HepG2 (cell line): ENCODE data around the gene ITGA6. TPM values are rescaled to one million over a fixed set of nuclear protein-coding genes. Genes with fewer than 3 reads are reported as not detected.

Source experiments
- FOXK2 ChIP-seq: fragments of 450-650 bp; IDR thresholded peaks from 2 replicates; pipeline ENCODE4 v1.6.1; 2016
- GPN1 ChIP-seq: sonication (generic); formaldehyde crosslinking; IDR thresholded peaks from 2 replicates; pipeline ENCODE4 v1.5.1; 2020; ENCODE audit warnings: missing genetic modification reagents, borderline replicate concordance
- PHF5A ChIP-seq: IDR thresholded peaks from one replicate; pipeline ENCODE4 v1.6.1; 2018; ENCODE audit warnings: low read depth, missing genetic modification reagents; ENCODE audit not compliant: unreplicated experiment
- TOPORS ChIP-seq: sonication (generic); formaldehyde crosslinking; IDR thresholded peaks from 2 replicates; pipeline ENCODE4 v1.8.0; 2023; ENCODE audit warnings: mild to moderate bottlenecking, missing genetic modification reagents
- ZNF282 ChIP-seq: fragments of 450-650 bp; IDR thresholded peaks from 2 replicates; pipeline ENCODE4 v1.6.1; 2018; ENCODE audit not compliant: partially characterized antibody
- ZNF30 ChIP-seq: sonication (generic); formaldehyde crosslinking; IDR thresholded peaks from 2 replicates; pipeline ENCODE4 v1.5.0; 2020; ENCODE audit warnings: mild to moderate bottlenecking, missing genetic modification reagents
- ZNF672 ChIP-seq: sonication (generic); formaldehyde crosslinking; IDR thresholded peaks from 2 replicates; pipeline ENCODE4 v1.8.1; 2022; ENCODE audit warnings: missing genetic modification reagents
- polyA plus RNA-seq, 8 experiments: library from polyadenylated mRNA; depleted of rRNA in 3 of 8; stranded (reverse) in 7 of 8; unstranded in 1 of 8; fragments of >200 nt; fragmentation: Illumina TruSeq in 4 of 8; extraction: Trizol in 4 of 8; gene quantifications; 2 replicates each; pipeline versions ENCODE4 v1.2.1 to v1.2.3, GENCODE V29; 2011 to 2016; ENCODE audit warnings: low read depth in 4 of 8, missing spikeins in 1 of 8, mixed read lengths in 1 of 8; ENCODE audit not compliant: insufficient read depth in 1 of 8
- total RNA-seq, 5 experiments: library from RNA; depleted of rRNA; stranded (reverse); fragments of >200 nt; fragmentation: Illumina TruSeq; extraction: Trizol; gene quantifications; 2 replicates each; pipeline ENCODE4 v1.2.3, GENCODE V29; 2016; ENCODE audit warnings: low read depth in 1 of 5
- TF ChIP-seq, protein P1 (sequence below): IDR thresholded peaks from 2 replicates; pipeline ENCODE4 v1.6.1; 2016
- TF ChIP-seq, protein P2 (sequence below): sonication (generic); formaldehyde crosslinking; IDR thresholded peaks from 2 replicates; pipeline ENCODE4 v1.4.0; 2020; ENCODE audit warnings: mild to moderate bottlenecking, low read depth, missing genetic modification reagents
- TF ChIP-seq, protein P3 (sequence below): sonication (generic); formaldehyde crosslinking; conservative IDR thresholded peaks from 2 replicates; pipeline ENCODE4 v1.4.0; 2020; ENCODE audit warnings: missing genetic modification reagents
- TF ChIP-seq, protein P4 (sequence below): sonication (generic); IDR thresholded peaks from 2 replicates; pipeline ENCODE4 v1.6.1; 2016; ENCODE audit warnings: low read depth, borderline replicate concordance

ITGA6 gene
- total and polyA plus RNA-seq, 2 of the 13 experiments (the other 11 are each of a cell fraction or from before 2014, with no cell fraction given) = 24.0 to 92.5 TPM

DNA sequence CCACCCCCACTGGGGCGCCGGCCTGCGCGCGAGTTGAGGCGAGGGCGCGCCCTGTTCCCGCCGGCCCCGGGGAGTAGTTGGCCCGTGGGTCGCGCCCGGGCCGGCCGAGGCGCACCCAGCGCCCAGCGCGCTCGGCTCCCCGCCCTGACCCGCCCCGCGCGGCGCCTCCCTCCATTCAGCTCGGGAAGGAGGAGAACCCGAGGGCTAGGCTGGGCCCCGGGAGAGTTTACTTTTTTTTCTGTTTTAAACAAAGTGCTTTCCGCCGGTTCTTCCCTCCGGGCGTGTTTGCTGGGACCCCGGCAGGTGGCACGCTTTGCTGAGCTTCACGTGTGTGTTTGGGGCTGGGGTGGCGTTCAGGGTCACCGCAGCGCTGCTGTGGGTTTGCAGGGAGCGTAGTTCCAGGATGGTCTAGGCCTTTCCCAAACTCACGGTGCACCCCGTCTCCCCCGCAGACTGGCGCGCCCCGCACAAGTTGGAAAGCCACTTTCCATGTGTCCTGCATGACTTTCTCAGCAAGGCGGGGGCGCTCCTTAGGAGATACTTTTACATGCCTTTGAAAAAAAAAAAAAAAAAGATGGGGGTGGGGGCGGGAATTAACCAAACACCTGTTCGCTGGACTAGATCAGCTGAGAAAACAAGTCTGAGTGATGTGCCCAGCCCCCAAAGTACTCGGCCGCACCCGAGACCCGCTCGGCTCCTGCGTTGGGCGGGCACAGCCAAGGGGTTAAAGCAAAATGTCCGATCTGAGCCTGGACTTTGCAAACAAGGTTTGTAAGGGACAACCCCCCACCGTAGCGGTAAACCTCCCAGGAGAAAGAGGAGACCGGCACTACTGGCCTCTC lies 825 bp downstream of the ITGA6 start (continued):
- TF ChIP-seq ZNF30 (CRISPR knock-in tag) (no peak), PHF5A (no peak), GPN1 (CRISPR knock-in tag) (no peak), ZNF672 (CRISPR knock-in tag) (no peak), FOXK2 (0 out of 2 replicates have a peak, but pooled peaks have one; percentile 22), ZNF282 (no peak), TOPORS (CRISPR knock-in tag) (0 out of 2 replicates have a peak, but pooled peaks have one; percentile 22)
- TF ChIP-seq, protein P1, sequence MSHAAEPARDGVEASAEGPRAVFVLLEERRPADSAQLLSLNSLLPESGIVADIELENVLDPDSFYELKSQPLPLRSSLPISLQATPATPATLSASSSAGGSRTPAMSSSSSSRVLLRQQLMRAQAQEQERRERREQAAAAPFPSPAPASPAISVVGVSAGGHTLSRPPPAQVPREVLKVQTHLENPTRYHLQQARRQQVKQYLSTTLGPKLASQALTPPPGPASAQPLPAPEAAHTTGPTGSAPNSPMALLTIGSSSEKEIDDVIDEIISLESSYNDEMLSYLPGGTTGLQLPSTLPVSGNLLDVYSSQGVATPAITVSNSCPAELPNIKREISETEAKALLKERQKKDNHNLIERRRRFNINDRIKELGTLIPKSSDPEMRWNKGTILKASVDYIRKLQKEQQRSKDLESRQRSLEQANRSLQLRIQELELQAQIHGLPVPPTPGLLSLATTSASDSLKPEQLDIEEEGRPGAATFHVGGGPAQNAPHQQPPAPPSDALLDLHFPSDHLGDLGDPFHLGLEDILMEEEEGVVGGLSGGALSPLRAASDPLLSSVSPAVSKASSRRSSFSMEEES (CRISPR knock-in tag) = no peak
- TF ChIP-seq, protein P2, sequence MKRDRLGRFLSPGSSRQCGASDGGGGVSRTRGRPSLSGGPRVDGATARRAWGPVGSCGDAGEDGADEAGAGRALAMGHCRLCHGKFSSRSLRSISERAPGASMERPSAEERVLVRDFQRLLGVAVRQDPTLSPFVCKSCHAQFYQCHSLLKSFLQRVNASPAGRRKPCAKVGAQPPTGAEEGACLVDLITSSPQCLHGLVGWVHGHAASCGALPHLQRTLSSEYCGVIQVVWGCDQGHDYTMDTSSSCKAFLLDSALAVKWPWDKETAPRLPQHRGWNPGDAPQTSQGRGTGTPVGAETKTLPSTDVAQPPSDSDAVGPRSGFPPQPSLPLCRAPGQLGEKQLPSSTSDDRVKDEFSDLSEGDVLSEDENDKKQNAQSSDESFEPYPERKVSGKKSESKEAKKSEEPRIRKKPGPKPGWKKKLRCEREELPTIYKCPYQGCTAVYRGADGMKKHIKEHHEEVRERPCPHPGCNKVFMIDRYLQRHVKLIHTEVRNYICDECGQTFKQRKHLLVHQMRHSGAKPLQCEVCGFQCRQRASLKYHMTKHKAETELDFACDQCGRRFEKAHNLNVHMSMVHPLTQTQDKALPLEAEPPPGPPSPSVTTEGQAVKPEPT = no peak
- TF ChIP-seq, protein P3, sequence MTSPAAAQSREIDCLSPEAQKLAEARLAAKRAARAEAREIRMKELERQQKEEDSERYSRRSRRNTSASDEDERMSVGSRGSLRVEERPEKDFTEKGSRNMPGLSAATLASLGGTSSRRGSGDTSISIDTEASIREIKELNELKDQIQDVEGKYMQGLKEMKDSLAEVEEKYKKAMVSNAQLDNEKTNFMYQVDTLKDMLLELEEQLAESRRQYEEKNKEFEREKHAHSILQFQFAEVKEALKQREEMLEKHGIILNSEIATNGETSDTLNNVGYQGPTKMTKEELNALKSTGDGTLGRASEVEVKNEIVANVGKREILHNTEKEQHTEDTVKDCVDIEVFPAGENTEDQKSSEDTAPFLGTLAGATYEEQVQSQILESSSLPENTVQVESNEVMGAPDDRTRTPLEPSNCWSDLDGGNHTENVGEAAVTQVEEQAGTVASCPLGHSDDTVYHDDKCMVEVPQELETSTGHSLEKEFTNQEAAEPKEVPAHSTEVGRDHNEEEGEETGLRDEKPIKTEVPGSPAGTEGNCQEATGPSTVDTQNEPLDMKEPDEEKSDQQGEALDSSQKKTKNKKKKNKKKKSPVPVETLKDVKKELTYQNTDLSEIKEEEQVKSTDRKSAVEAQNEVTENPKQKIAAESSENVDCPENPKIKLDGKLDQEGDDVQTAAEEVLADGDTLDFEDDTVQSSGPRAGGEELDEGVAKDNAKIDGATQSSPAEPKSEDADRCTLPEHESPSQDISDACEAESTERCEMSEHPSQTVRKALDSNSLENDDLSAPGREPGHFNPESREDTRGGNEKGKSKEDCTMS = no peak
- TF ChIP-seq, protein P4, sequence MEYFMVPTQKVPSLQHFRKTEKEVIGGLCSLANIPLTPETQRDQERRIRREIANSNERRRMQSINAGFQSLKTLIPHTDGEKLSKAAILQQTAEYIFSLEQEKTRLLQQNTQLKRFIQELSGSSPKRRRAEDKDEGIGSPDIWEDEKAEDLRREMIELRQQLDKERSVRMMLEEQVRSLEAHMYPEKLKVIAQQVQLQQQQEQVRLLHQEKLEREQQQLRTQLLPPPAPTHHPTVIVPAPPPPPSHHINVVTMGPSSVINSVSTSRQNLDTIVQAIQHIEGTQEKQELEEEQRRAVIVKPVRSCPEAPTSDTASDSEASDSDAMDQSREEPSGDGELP = peak; percentile 97
